GM13977 (cell line): ENCODE data around the gene LEMD2.

Experiments used
- DNase-seq: peaks from one replicate; pipeline ENCODE4 v3.0.0; 2012; ENCODE audit warnings: low spot score
- CTCF ChIP-seq: IDR thresholded peaks from 2 replicates; pipeline ENCODE4 v1.5.1; 2012; ENCODE audit warnings: mild to moderate bottlenecking, control low read depth; ENCODE audit not compliant: insufficient read depth; ENCODE audit errors: extremely low read depth, missing control alignments
- in situ Hi-C: fragments of 300-500 bp; cut with MboI; formaldehyde crosslinking; loops from one replicate; pipeline ENCODE4 v1.12.0; 2022; ENCODE audit warnings: low sequenced_read_pairs, low pct_unique_long_range_greater_than_20kb, mixed read lengths, inconsistent platforms; ENCODE audit not compliant: unreplicated experiment

Gene LEMD2

DNA sequence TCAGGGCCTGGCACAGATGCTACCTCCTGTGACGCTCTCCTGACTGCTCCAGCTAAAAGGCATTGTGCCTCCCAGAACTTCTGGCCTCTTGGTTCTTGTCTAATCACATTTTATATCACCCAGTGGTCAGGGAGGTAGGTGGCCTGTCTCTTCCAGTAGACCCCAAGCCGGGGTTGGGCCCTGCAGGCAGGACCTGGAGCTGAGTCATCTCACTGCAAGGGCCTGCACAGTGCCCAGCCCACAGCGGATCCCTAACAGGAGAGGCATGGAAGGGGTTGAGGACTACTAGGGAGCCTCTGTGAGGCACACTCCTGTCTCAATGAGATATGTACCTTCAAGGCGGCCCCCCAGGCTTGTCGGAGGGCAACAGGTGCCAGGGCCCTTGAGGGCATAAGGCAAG, 6.4 kb downstream of the LEMD2 start:
- no peak for DNase-seq
- no peak for TF ChIP-seq CTCF
- in situ Hi-C loops: loop anchor here (10.0 to 25.0 kb wide), 2 partner anchors 255 to 372 kb away; no protein-coding TSS in a partner anchor

GRCh38 chr6:33781131-33781975, 7.6 kb downstream of the LEMD2 start:
- in situ Hi-C loops: loop anchor here (10.0 to 25.0 kb wide), 2 partner anchors 256 to 373 kb away; no protein-coding TSS in a partner anchor
- no peak for TF ChIP-seq CTCF
- no peak for DNase-seq

- no peak for DNase-seq
- in situ Hi-C loops: loop anchor here (10.0 to 25.0 kb wide), 2 partner anchors 257 to 375 kb away; no protein-coding TSS in a partner anchor
- TF ChIP-seq CTCF: no peak
Observed at GRCh38 chr6:33779895-33780294, 9.0 kb downstream of the LEMD2 start.

DNA sequence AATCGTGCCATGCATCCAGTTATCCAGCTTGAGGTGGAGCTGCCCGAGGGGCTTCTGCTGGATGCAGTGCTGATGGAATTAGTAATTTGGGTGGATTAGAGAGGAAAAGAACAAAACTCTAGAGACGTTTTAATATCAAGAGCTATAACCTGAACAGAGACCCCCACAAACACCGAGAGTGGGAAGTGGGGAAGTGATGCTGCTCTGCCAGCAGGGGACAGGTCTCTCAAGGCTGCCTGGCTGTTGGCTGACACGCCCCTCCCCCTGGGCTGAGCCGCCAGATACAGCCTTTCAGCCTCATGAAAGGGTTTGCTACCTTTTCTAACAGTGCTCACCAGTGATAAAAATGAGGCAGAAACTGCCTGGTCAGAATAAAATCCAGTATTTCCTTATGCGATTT, 9.6 kb downstream of the LEMD2 start:
- TF ChIP-seq CTCF: no peak
- in situ Hi-C loops: loop anchor here (25.0 kb wide), 1 partner anchor 258 kb away; no protein-coding TSS in a partner anchor
- no peak for DNase-seq

GRCh38 chr6:33778444-33779121, 10.3 kb downstream of the LEMD2 start:
- in situ Hi-C loops: loop anchor here (25.0 kb wide), 1 partner anchor 259 kb away; no protein-coding TSS in a partner anchor
- TF ChIP-seq CTCF: no peak
- DNase-seq: no peak
